ENCODE data around the gene B4GALT6.

Gene B4GALT6

DNA sequence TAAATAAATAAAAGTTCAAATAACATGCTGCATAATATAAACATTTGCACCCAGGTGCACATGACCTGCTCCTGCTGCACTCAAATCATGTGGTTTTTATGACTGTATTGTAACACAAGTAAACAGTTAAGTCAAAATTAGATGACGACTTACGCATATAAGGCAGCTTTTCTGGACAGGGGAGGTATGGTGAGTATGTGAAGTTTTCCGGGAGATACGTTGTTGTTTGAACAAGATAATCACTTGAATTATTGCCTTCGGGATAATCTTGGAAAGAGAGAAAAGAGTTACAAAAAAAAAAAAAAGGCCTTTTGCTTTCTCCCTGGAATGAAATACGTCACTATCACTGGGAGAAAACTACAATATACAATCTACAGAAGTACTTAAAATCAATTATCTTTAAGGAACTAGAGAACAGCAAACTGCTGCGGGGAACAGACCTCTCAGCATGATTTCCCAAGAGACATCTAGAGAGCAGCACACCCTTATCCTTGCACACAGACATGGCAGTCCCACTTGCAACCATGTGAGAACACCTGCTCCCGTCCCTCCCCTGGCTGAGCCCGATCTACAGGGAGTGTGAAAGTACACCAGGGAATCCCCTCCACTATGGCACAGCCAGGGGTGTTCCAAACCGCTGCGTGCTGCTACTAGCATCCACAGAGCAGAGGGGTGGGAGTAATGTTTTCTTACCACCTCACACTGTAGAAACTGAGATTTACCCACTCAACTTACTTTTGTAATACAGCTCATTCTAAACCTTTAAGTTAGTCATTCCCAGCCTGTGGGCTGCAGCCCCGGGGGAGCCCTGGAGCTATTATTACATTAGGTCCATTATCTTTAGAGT is 26.3 kb downstream of the B4GALT6 start:
- no peaks in the 10 kb centered on the region for H3K9me3 Mint-ChIP-seq
- H3K4me1 Mint-ChIP-seq, result peaks cover 20% of the 10 kb centered on the region
- peak; percentile 89 for ATAC-seq
- peak overlapping the region in 1 of 2 donors; percentile 30 for H3K4me3 Mint-ChIP-seq
- H3K27me3 Mint-ChIP-seq, result peaks cover 10% of the 10 kb centered on the region
- DNase-seq, result peak in 1 of 2 donors; percentile 48
- H3K27ac Mint-ChIP-seq, result peak overlapping the region in 1 of 2 donors; percentile 46

DNA sequence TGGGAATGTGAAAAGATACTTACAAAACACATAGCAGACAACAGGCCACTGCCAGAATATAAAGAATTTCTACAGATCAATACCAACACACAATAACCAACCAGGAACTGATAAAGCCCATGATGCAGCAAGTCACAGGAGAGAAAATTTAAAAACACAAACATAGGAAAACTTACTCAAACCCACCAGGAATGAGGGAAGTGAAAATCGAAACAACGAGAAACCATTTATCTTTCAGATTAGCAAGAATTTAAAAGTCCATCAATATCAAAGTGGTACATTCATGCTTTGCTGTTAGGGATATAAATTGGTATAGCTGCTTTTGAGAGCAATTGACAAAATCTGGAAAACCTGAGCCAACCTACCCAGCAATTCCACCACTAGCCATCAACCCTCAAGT is 27.6 kb downstream of the B4GALT6 start:
- H3K9me3 Mint-ChIP-seq, result no peaks in the 10 kb centered on the region
- H3K27me3 Mint-ChIP-seq, result peaks cover 23% of the 10 kb centered on the region
- ATAC-seq, result no peak
- no peak overlapping the region for H3K4me3 Mint-ChIP-seq
- H3K4me1 Mint-ChIP-seq, result peaks cover 27% of the 10 kb centered on the region
- no peak overlapping the region for H3K27ac Mint-ChIP-seq
- no peak for DNase-seq

DNA sequence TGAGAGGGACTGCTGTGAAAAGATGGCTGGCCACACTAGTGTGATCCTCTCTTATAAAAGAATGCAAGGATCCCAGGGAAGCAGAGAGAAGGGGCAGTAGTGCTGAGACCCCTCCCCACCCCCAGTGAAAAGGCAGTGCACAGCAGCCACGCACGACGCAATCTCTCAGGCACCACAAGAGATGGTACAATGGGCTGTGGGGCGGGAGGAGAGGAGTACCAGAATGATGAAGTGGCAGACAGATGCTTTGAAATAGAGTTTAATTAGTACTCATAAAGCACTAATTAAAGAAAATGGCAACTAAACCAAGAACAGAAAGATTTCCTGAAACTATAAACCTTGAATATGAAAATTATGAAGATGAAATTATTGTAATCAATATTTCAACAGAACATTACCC is 29.0 kb downstream of the B4GALT6 start:
- no peak for DNase-seq
- Mint-ChIP-seq H3K27me3 (peaks cover 34% of the 10 kb centered on the region), H3K4me1 (peaks cover 27% of the 10 kb centered on the region), H3K27ac (no peak overlapping the region), H3K4me3 (no peak overlapping the region), H3K9me3 (no peaks in the 10 kb centered on the region)
- ATAC-seq, result no peak

DNA sequence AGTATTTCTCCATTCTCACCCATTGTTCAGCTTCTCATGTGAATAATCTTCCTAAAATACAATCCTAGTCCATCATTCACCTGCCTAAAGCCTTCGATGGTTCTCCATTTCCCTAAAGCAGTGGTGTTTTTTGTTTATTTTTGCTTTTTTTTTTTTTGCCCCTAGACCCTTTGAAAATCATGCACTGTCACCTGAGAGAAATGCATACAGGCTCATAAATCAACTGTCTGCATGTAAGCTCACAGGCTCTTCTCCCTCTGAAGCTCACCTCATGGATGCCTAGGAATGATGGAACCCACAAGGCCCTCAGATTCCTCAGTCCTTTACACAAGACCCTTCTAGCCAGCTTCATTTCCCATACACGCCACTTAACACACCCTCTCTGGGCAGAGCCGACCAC is 31.5 kb downstream of the B4GALT6 start:
- ATAC-seq (no peak), DNase-seq (no peak)
- Mint-ChIP-seq H3K27ac (no peak overlapping the region), H3K4me1 (peaks cover 16% of the 10 kb centered on the region), H3K4me3 (no peak overlapping the region), H3K27me3 (peaks cover 46% of the 10 kb centered on the region), H3K9me3 (no peaks in the 10 kb centered on the region)

DNA sequence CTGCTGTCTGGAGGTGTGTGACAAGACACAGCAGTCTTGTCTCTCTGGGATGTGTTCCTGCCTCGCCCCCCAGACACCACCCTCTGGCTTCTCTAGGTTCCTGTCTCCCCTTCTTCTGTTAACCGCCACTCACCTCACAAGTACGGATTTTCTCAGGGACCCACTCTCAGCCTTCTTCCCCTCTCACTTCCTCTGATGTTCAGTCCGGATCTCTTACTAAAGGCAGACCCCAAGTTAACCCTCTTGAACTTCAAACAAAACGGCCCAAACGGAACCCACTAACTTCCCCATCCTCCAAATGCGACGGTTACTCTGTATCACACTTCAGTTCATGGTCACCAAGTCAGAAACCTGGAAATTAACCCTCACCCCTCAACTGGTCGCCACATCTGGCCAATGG is 32.0 kb downstream of the B4GALT6 start:
- DNase-seq (no peak), ATAC-seq (no peak)
- Mint-ChIP-seq H3K9me3 (no peaks in the 10 kb centered on the region), H3K4me3 (no peak overlapping the region), H3K27ac (peak overlapping the region in 1 of 2 donors; percentile 27), H3K4me1 (peaks cover 16% of the 10 kb centered on the region), H3K27me3 (peaks cover 50% of the 10 kb centered on the region)

DNA sequence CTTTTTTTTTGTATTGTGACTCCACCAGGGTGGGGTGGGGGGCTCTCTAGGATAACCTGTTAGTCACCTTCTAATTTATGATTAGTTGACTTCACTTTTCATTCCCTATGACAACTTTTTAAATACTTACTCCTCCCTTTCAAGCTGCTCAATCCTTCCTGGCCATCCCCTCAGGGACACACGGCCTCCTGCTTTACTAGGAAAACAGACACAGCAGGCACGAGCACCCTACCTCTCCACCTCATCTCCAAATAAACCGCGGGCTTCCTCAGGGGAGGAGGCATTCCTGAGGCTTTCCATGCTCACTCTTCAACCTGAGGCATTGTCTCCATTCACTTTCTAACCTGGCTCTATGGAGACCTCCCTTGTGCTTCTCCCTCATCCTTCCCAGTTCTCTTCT is 33.0 kb downstream of the B4GALT6 start:
- H3K9me3 Mint-ChIP-seq, result no peaks in the 10 kb centered on the region
- peaks cover 24% of the 10 kb centered on the region for H3K4me1 Mint-ChIP-seq
- DNase-seq, result no peak
- no peak for ATAC-seq
- peaks cover 53% of the 10 kb centered on the region for H3K27me3 Mint-ChIP-seq
- no peak overlapping the region for H3K4me3 Mint-ChIP-seq
- no peak overlapping the region for H3K27ac Mint-ChIP-seq

DNA sequence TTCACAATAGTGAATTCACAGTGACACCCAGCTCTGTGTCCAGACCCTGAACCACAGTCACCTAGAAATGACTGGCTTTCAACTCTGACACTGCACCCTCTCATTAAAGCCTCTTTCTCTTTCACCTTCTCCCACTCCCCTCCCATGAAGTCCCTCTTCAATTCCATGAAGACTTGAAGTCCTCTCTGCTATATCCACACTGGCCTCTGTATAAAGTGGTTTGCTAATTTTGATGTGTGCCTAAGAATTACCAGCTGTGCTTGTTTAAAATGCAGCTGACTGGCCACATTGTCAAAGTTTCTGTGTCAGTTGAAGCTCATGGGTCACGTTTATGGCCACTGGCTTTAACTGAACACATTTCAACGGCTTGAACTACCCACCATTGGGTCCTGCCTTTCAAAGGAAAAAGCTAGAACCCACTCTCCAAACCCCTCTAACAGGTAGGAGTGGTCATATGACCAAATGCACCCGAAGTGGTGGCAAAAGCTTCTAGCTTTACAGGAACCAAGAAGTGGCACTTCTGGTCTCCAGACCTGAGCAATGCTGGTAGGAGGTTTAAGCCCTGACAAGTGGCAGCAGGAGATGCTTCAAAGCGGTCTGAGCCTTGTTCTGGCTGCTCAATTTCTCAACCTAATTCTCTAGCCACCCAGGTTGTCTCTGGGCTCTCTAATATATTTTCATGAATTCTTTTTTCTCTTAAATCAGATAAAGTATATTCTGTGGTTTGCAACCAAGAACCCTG is 34.2 kb downstream of the B4GALT6 start:
- ATAC-seq, result peak; percentile 67
- Mint-ChIP-seq H3K4me3 (no peak overlapping the region), H3K27me3 (peaks cover 53% of the 10 kb centered on the region), H3K4me1 (peaks cover 30% of the 10 kb centered on the region), H3K27ac (no peak overlapping the region), H3K9me3 (no peaks in the 10 kb centered on the region)
- DNase-seq, result no peak

DNA sequence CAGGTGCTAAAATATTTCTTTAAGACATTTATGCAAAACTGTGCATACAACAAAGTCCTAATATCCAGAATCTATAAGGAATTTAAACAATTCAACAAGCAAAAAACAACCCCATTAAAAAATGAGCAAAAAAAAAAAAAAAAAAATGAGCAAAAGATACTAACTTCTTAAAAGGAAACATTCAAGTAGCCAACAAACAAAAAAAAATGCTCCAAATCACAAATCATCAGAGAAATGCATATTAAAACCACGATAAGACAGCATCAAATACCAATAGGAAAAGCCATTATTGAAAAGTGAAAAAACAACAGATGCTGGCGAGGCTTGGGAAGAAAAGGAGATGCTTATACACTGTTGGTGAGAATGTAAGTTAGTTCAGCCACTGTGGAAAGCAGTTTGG is 34.9 kb downstream of the B4GALT6 start:
- Mint-ChIP-seq H3K27ac (no peak overlapping the region), H3K9me3 (no peaks in the 10 kb centered on the region), H3K4me1 (peaks cover 30% of the 10 kb centered on the region), H3K27me3 (peaks cover 53% of the 10 kb centered on the region), H3K4me3 (no peak overlapping the region)
- ATAC-seq, result no peak
- DNase-seq, result no peak

DNA sequence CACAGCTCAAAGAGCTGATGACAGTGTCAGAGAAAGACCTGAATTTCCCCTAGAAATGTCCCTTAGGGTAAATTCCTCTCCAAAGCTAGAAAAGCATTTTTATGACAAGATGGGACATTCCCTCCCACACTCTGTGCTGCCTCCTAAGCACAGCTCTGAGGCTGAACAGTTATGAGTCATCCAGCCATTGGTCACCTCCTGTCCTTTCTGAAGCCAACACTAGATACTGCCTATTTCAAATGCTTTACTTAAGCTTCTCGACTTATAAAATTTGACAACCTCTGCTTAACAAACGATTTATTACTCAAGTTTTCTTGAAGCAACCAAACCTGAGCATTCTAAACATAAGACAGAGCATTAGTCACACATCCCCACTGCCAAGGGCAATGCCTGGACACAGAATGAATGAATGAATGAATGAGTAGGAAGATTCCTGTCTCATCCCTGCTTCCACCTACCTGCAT is 35.4 kb downstream of the B4GALT6 start:
- Mint-ChIP-seq H3K9me3 (no peaks in the 10 kb centered on the region), H3K4me1 (peaks cover 30% of the 10 kb centered on the region), H3K4me3 (no peak overlapping the region), H3K27me3 (peaks cover 53% of the 10 kb centered on the region), H3K27ac (no peak overlapping the region)
- ATAC-seq (peak; percentile 82), DNase-seq (peak in 1 of 2 donors; percentile 27)

DNA sequence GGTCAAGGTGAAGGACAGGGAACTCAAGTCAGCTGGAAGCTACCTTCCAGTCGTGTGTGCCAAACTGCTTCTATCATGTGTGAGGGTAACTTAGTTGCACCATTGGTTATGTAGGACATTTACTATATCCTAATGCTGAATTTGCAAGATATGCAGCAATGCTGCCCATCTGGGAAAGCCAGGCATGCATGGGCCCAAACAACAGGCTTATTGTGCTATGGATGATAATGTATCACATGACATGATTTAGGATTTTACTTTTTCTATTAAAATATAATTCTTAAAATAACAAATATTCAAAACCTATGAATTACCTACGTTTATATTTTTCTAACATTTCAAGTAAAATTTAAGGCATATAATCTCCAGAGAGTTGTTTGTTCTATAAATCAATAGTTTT is 35.9 kb downstream of the B4GALT6 start:
- DNase-seq (no peak), ATAC-seq (no peak)
- H3K27ac Mint-ChIP-seq, result no peak overlapping the region
- H3K4me1 Mint-ChIP-seq, result peaks cover 30% of the 10 kb centered on the region
- H3K4me3 Mint-ChIP-seq, result no peak overlapping the region
- peaks cover 48% of the 10 kb centered on the region for H3K27me3 Mint-ChIP-seq
- no peaks in the 10 kb centered on the region for H3K9me3 Mint-ChIP-seq

DNA sequence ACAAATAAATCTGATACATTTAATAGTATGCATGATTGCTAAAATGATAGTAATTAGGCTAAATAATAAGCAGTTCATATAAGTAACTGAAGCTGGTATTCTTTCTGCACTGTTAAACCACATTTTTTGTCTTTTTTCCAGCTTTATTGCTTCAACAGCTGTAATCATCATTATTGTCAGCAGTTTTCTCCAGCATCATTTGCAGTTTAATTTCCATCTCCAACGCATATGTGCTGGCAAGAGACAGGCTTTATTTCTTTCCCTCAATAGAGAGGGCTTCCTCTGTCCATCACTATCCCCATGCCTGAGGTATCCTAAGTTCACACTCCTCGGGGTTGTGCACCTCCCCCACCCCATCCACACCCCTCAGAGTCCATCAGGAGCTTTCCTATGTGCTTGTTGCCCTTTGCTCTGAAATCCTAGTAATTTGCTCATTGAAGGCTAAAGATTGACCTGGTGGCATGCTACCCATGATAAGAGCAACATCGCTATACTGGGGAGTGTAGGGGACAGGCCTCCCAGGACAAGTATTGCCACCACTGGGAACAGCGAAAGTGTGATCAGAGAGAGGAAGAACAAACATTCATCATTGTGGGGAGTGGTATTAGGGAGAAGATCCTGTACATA is 37.1 kb downstream of the B4GALT6 start:
- no peak for DNase-seq
- ATAC-seq, result no peak
- Mint-ChIP-seq H3K27me3 (peaks cover 36% of the 10 kb centered on the region), H3K4me1 (peaks cover 24% of the 10 kb centered on the region), H3K9me3 (no peaks in the 10 kb centered on the region), H3K4me3 (no peak overlapping the region), H3K27ac (peak overlapping the region in 1 of 2 donors; percentile 30)

DNA sequence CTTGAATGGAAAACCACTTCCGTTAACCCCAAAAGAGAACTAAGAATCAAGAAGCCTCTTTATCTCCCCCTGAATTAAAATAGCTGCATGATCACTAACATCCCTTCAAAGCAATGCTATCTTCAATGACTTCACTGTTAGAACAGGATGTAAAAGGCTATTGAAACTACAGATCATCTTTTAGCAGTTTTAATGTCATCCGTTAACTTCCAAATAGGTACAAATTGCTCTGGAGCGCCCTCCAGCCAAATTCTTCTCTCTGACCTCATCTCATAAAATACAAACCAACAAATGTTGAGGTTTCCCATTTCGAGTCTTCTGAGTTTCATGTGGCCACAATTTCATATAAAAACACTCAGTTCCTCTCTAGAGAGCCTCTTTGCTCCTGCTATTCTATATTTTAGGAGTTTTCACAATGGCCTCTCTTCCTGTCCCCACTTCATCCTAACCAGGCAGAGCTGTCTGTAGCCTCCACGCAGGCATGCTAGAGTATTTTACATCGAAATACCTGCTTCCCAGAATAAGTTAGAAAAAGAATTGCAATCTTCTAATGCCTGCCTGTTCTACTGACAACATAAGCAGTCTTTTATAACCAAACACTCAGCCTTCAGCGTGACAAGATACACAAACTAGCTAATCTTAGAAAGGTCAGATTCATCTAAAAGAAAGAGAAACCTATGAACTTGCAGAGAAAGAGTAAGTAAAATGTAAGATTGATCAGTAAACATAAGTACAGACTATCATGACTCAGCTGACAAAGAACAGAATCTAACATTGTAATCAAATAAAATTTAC is 37.9 kb downstream of the B4GALT6 start:
- no peak for DNase-seq
- Mint-ChIP-seq H3K27me3 (peaks cover 36% of the 10 kb centered on the region), H3K9me3 (no peaks in the 10 kb centered on the region), H3K27ac (no peak overlapping the region), H3K4me3 (peak overlapping the region; percentile 25 to 53), H3K4me1 (peaks cover 22% of the 10 kb centered on the region)
- ATAC-seq, result peak; percentile 63

DNA sequence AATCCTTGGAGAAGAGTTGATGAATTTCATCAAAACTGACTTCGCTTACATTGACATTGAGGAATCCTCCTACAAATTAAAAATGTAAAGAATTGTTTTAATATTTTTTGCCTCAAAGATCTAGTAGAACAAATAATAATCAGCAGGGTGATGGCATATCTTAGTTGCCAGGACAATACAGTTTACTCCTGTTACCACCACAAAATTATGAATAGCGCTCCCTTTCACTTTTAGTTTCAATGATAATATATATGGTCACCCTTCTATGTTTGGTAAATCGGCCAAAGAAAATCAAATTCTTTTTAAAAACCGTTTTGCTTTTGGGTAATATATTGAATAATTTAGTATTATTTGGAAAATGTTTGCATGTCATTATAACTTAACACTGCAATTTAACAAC is 39.0 kb downstream of the B4GALT6 start:
- no peak for ATAC-seq
- Mint-ChIP-seq H3K4me3 (no peak overlapping the region), H3K27ac (no peak overlapping the region), H3K27me3 (peaks cover 30% of the 10 kb centered on the region), H3K9me3 (no peaks in the 10 kb centered on the region), H3K4me1 (peaks cover 22% of the 10 kb centered on the region)
- no peak for DNase-seq

DNA sequence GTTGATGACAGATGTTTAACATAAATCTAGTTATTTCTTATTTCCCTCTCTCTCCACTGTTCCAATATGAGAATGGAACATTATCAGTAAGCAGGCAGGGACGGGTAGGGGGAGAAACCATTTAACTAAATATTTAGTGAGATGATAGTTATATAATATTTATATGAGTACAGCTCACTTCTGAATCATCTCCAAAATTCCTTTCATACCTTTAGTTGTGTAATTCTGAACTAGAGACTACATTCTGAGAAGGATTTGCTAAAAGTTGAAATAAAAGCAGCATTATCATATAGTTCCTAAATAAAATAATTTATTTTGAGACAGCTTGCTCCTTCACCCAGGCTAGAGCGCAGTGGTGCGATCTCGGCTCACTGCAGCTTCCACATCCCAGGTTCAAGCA is 41.4 kb downstream of the B4GALT6 start:
- no peak for ATAC-seq
- Mint-ChIP-seq H3K9me3 (no peaks in the 10 kb centered on the region), H3K4me3 (no peak overlapping the region)

DNA sequence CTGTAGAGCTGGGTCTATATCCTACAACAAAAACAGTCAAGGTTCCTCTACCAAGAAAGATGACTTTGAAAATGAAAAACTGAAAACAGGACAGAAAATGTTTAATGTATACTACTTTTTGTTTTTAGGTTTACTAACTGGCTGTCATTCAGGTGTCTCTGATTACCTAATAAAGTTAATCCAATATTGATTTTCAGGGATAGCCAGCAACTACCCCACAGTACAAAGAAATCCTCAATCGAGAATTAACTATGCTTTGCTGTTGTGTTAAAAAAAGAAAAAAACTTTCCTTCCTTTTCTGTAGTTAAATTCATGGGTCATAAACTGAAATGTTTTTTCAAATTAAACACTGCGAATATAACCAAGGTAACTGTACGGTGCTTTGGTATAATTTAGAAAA is 46.9 kb downstream of the B4GALT6 start:
- H3K9me3 Mint-ChIP-seq, result no peaks in the 10 kb centered on the region
- no peak overlapping the region for H3K27ac Mint-ChIP-seq
- ATAC-seq, result no peak
- H3K4me3 Mint-ChIP-seq, result no peak overlapping the region
- H3K27me3 Mint-ChIP-seq, result peaks cover 22% of the 10 kb centered on the region
- no peak for DNase-seq
- H3K4me1 Mint-ChIP-seq, result peaks cover 22% of the 10 kb centered on the region

More for the DNA sequence above, 41.4 kb downstream of the B4GALT6 start:
- no peak for DNase-seq
- no peak overlapping the region for H3K27ac Mint-ChIP-seq
- H3K4me1 Mint-ChIP-seq, result peaks cover 17% of the 10 kb centered on the region
- H3K27me3 Mint-ChIP-seq, result peaks cover 18% of the 10 kb centered on the region

Data from stimulated activated naive CD8-positive, alpha-beta T cell treated with anti-CD3 and anti-CD28 coated beads, Interleukin-15, amount 100 ng/mL, for 72 hours (primary cell).